ENCODE data around the gene SNX5. TPM values are rescaled to one million over a fixed set of nuclear protein-coding genes. Genes with fewer than 3 reads are reported as not detected.

Gene SNX5
- total and polyA plus RNA-seq, 2 donors (not counting 1 experiment from before 2014, with no cell fraction given) = 97.8 to 128 TPM

GRCh38 chr20:17949899-17950298 lies 18.7 kb downstream of the SNX5 start:
- H4K20me1 ChIP-seq (ENCODE audit: control insufficient read depth, insufficient read depth, low read length, poor library complexity, severe bottlenecking) = peaks cover 32% of the 10 kb centered on the region
- H3K27me3 ChIP-seq (replicated peaks in 1 of 4; ENCODE audit: control extremely low read depth in 1 of 4, control insufficient read depth in 3 of 4, insufficient read depth in 4 of 4, low read length in 3 of 4) = no peaks in the 10 kb centered on the region
- Mint-ChIP-seq H3K9me3 (ENCODE audit: insufficient read depth) (no peaks in the 10 kb centered on the region), H3K4me3 (no peak overlapping the region), H3K27ac (no peak overlapping the region), H3K27me3 (no peaks in the 10 kb centered on the region), H3K4me1 (peaks cover 42% of the 10 kb centered on the region)
- no peak overlapping the region for H3K4me2 ChIP-seq (replicated peaks; ENCODE audit: low read depth, low read length, poor library complexity, severe bottlenecking)
- no peak for DNase-seq
- no peak for ATAC-seq (ENCODE audit: low read depth)
- H3K4me3 ChIP-seq (ENCODE audit: control extremely low read depth in 1 of 5, extremely low read depth in 1 of 5, insufficient read depth in 1 of 5, low read depth in 2 of 5, low read length in 4 of 5) = no peak overlapping the region
- H3K27ac ChIP-seq (ENCODE audit: low read length in 2 of 2) = no peak overlapping the region
- no peaks in the 10 kb centered on the region for H3K9me3 ChIP-seq (ENCODE audit: control extremely low read depth in 1 of 3, control insufficient read depth in 2 of 3, insufficient read depth in 1 of 3, low read length in 2 of 3)
- H2AFZ ChIP-seq (ENCODE audit: insufficient read depth, low read depth, low read length, poor library complexity, severe bottlenecking) = no peak overlapping the region
- intact Hi-C loops (cut with micrococcal nuclease) = no loop called here
- TF ChIP-seq CTCF (IDR thresholded peaks at IDR 0.05) (no peak), EZH2 (IDR thresholded peaks at IDR 0.05; ENCODE audit: borderline replicate concordance, insufficient read depth, low read depth, low read length, poor library complexity, severe bottlenecking) (no peak)
- peaks cover 24 to 32% of the 10 kb centered on the region in 2 donors for H3K4me1 ChIP-seq (ENCODE audit: control insufficient read depth in 2 of 2, insufficient read depth in 2 of 2, low read length in 2 of 2)
- 100% methylated on average over 1 of the region's 4 CpGs for WGBS (ENCODE audit: insufficient coverage)
- CTCF ChIA-PET = interaction anchor here (1.2 to 2.0 kb wide), 3 partner anchors 11 to 68 kb away, joined by 3 to 7 read pairs (median 4); no protein-coding TSS in a partner anchor
- H3K79me2 ChIP-seq (ENCODE audit: control insufficient read depth, insufficient read depth, low read length) = peaks cover 69% of the 10 kb centered on the region
- H3K36me3 ChIP-seq (replicated peaks in 1 of 2; ENCODE audit: control extremely low read depth in 1 of 2, control insufficient read depth in 1 of 2, extremely low read depth in 1 of 2, insufficient read depth in 2 of 2, low read length in 1 of 2) = peaks cover 18 to 96% of the 10 kb centered on the region in 2 experiments
- POLR2A ChIA-PET = interaction anchor here (0.6 kb wide), 1 partner anchor 15 kb away, joined by 7 read pairs; no protein-coding TSS in a partner anchor
- no peak overlapping the region for H3K9ac ChIP-seq (ENCODE audit: low read length)

- no peak for ATAC-seq (ENCODE audit: low read depth)
- H3K9me3 ChIP-seq (ENCODE audit: control extremely low read depth in 1 of 3, control insufficient read depth in 2 of 3, insufficient read depth in 1 of 3, low read length in 2 of 3) = no peaks in the 10 kb centered on the region
- H3K27me3 ChIP-seq (replicated peaks in 1 of 4; ENCODE audit: control extremely low read depth in 1 of 4, control insufficient read depth in 3 of 4, insufficient read depth in 4 of 4, low read length in 3 of 4) = no peaks in the 10 kb centered on the region
- POLR2A ChIA-PET = no interaction called here
- 100% methylated on average over 2 of the region's 2 CpGs for WGBS (ENCODE audit: insufficient coverage)
- peaks cover 30% of the 10 kb centered on the region for H4K20me1 ChIP-seq (ENCODE audit: control insufficient read depth, insufficient read depth, low read length, poor library complexity, severe bottlenecking)
- TF ChIP-seq EZH2 (IDR thresholded peaks at IDR 0.05; ENCODE audit: borderline replicate concordance, insufficient read depth, low read depth, low read length, poor library complexity, severe bottlenecking) (no peak), CTCF (IDR thresholded peaks at IDR 0.05) (no peak)
- peaks cover 54% of the 10 kb centered on the region for H3K79me2 ChIP-seq (ENCODE audit: control insufficient read depth, insufficient read depth, low read length)
- peaks cover 25 to 27% of the 10 kb centered on the region in 2 donors for H3K4me1 ChIP-seq (ENCODE audit: control insufficient read depth in 2 of 2, insufficient read depth in 2 of 2, low read length in 2 of 2)
- no peak for DNase-seq
- H3K4me3 ChIP-seq (ENCODE audit: control extremely low read depth in 1 of 5, extremely low read depth in 1 of 5, insufficient read depth in 1 of 5, low read depth in 2 of 5, low read length in 4 of 5) = no peak overlapping the region
- H3K27ac ChIP-seq (ENCODE audit: low read length in 2 of 2) = no peak overlapping the region
- Mint-ChIP-seq H3K9me3 (ENCODE audit: insufficient read depth) (no peaks in the 10 kb centered on the region), H3K27me3 (no peaks in the 10 kb centered on the region), H3K4me3 (no peak overlapping the region), H3K4me1 (peaks cover 41% of the 10 kb centered on the region), H3K27ac (no peak overlapping the region)
- intact Hi-C loops (cut with micrococcal nuclease) = no loop called here
- no peak overlapping the region for H2AFZ ChIP-seq (ENCODE audit: insufficient read depth, low read depth, low read length, poor library complexity, severe bottlenecking)
- H3K4me2 ChIP-seq (replicated peaks; ENCODE audit: low read depth, low read length, poor library complexity, severe bottlenecking) = no peak overlapping the region
- peaks cover 18 to 87% of the 10 kb centered on the region in 2 experiments for H3K36me3 ChIP-seq (replicated peaks in 1 of 2; ENCODE audit: control extremely low read depth in 1 of 2, control insufficient read depth in 1 of 2, extremely low read depth in 1 of 2, insufficient read depth in 2 of 2, low read length in 1 of 2)
- no peak overlapping the region for H3K9ac ChIP-seq (ENCODE audit: low read length)
- CTCF ChIA-PET = interaction anchor here (1.5 to 2.1 kb wide), 5 partner anchors 8 to 266 kb away, joined by 3 to 9 read pairs (median 6); partner anchors contain the start of gene RRBP1
These were observed 20.2 kb downstream of the SNX5 start for GRCh38 chr20:17948442-17948841.
